GM03348 (cell line): Measurements from ENCODE around the gene YEATS4.
A peak's percentile ranks its signal among the peaks of the same experiment; 100 is the strongest.

Experiments used
- DNase-seq: peaks from one replicate; pipeline ENCODE4 v3.0.0; 2012; ENCODE audit warnings: low spot score

The YEATS4 gene

GRCh38 chr12:69392179-69392928 lies 32.8 kb downstream of the YEATS4 start:
- DNase-seq, result no peak

- DNase-seq, result no peak
Measured at GRCh38 chr12:69396041-69396440, 36.5 kb downstream of the YEATS4 start.

- DNase-seq, result no peak
Measured at GRCh38 chr12:69396963-69397362, 37.4 kb downstream of the YEATS4 start.

- peak; percentile 15 for DNase-seq
Measured at GRCh38 chr12:69397978-69398377, 38.4 kb downstream of the YEATS4 start.

- no peak for DNase-seq
Measured at GRCh38 chr12:69401940-69402339, 42.4 kb downstream of the YEATS4 start.

GRCh38 chr12:69404851-69405565 lies 45.5 kb downstream of the YEATS4 start:
- DNase-seq, result no peak

GRCh38 chr12:69405566-69405865 lies 46.0 kb downstream of the YEATS4 start:
- peak; percentile 83 for DNase-seq

- DNase-seq, result no peak
Measured at GRCh38 chr12:69406217-69406616, 46.7 kb downstream of the YEATS4 start.

- no peak for DNase-seq
Measured at GRCh38 chr12:69410571-69410970, 51.0 kb downstream of the YEATS4 start.

- no peak for DNase-seq
Measured at GRCh38 chr12:69412655-69413054, 53.1 kb downstream of the YEATS4 start.

- peak; percentile 90 for DNase-seq
Measured at GRCh38 chr12:69415471-69416275, 56.1 kb downstream of the YEATS4 start.

GRCh38 chr12:69417231-69417630 lies 57.7 kb downstream of the YEATS4 start:
- DNase-seq, result no peak

GRCh38 chr12:69417741-69418167 lies 58.2 kb downstream of the YEATS4 start:
- DNase-seq, result no peak

- no peak for DNase-seq
Measured at GRCh38 chr12:69419701-69420100, 60.2 kb downstream of the YEATS4 start.

GRCh38 chr12:69421548-69421947 lies 62.0 kb downstream of the YEATS4 start:
- DNase-seq, result no peak

- no peak for DNase-seq
Measured at GRCh38 chr12:69423037-69423905, 63.7 kb downstream of the YEATS4 start.

- no peak for DNase-seq
Measured at GRCh38 chr12:69425417-69425816, 65.9 kb downstream of the YEATS4 start.

- no peak for DNase-seq
Measured at GRCh38 chr12:69428351-69429073, 69.0 kb downstream of the YEATS4 start.

GRCh38 chr12:69430942-69431590 lies 71.5 kb downstream of the YEATS4 start:
- no peak for DNase-seq

GRCh38 chr12:69431591-69432222 lies 72.2 kb downstream of the YEATS4 start:
- no peak for DNase-seq
